Ovary (tissue), 9 donors: ENCODE data around the gene PMVK. TPM values are rescaled to one million over a fixed set of nuclear protein-coding genes. Genes with fewer than 3 reads are reported as not detected.

Source experiments
- DNase-seq, 5 donors: peaks; one replicate each; pipeline ENCODE4 v3.0.0-alpha.2; 2019 to 2020
- H3K27ac ChIP-seq, 2 donors: fragments of 200-600 bp; one replicate each; pipeline versions ENCODE4 v1.5.1 to v1.8.0; 2019 to 2022
- H3K27me3 ChIP-seq: fragments of 200-600 bp; one replicate; pipeline ENCODE4 v1.8.0; 2022
- H3K36me3 ChIP-seq: fragments of 200-600 bp; sonication (generic); one replicate; pipeline ENCODE4 v1.5.1; 2019
- H3K4me1 ChIP-seq: one replicate; pipeline ENCODE4 v1.8.1; 2013; ENCODE audit warnings: mild to moderate bottlenecking, moderate library complexity; ENCODE audit not compliant: insufficient read depth
- H3K4me3 ChIP-seq: fragments of 200-600 bp; sonication (generic); one replicate; pipeline ENCODE4 v1.5.1; 2017
- H3K9me3 ChIP-seq, 2 donors: fragments of 200-600 bp in 1 of 2; sonication (generic) in 1 of 2; one replicate each; pipeline versions ENCODE4 v1.5.1 to v1.8.1; 2013 to 2019; ENCODE audit warnings: mild to moderate bottlenecking in 1 of 2, moderate library complexity in 1 of 2
- EP300 ChIP-seq: sonication (generic); formaldehyde crosslinking; IDR thresholded peaks from one replicate; pipeline ENCODE4 v1.6.1; 2017; ENCODE audit warnings: antibody characterized with exemption
- POLR2A ChIP-seq: fragments of 450-650 bp; IDR thresholded peaks from one replicate; pipeline ENCODE4 v1.6.1; 2017; ENCODE audit warnings: antibody characterized with exemption, mild to moderate bottlenecking, moderate library complexity
- WGBS, 3 donors: extraction: QIAGEN DNeasy Blood & Tissue Kit in 1 of 3; methylation state at CpG; one replicate each; pipeline versions ENCODE4 v1.1.5 to v1.1.7; 2013 to 2017; 5-methylcytosine and 5-hydroxymethylcytosine counted together
- intact Hi-C, 4 donors: fragments of 100-400 bp; cut with DNase I; formaldehyde crosslinking; loops; one replicate each; pipeline versions ENCODE4 v1.11.0 to v1.15.1; 2022 to 2023
- polyA plus RNA-seq, 2 donors: library from polyadenylated mRNA; stranded (reverse); fragments of 200-250 nt in 1 of 2; fragments of 350-450 nt in 1 of 2; fragmentation: Illumina TruSeq in 1 of 2; extraction: RNeasy Lipid Tissue Mini Kit (QIAGEN cat#74804) in 1 of 2; gene quantifications; one replicate each; pipeline ENCODE4 v1.2.3, GENCODE V29; 2013 to 2014
- total RNA-seq, 7 donors: library from RNA; depleted of rRNA in 2 of 7; stranded (reverse); fragments of >200 nt in 2 of 7; fragmentation: NEBNext Ultra II Directional in 3 of 7; extraction: Animal tissue kit (Norgen Biotek cat#: 25700) in 3 of 7; gene quantifications; one replicate each; pipeline versions ENCODE4 v1.1.0 to v1.2.4, GENCODE V29; 2016 to 2023
- TF ChIP-seq, protein P1 (sequence below), 3 donors: fragments of 450-650 bp in 2 of 3; fragments of 200-600 bp in 1 of 3; IDR thresholded peaks; one replicate each; pipeline versions ENCODE4 v1.5.1 to v1.8.0; 2016 to 2022; ENCODE audit warnings: antibody characterized with exemption in 3 of 3, mild to moderate bottlenecking in 1 of 3
- donor health status: DM: no; HTN: no; CAD: no; lungs with moderate emphysema.
- donor health status: DM: no; HTN: no; CAD: no.
- donor health status: Bipolar disorder and iron deficiency.
- donor health status: DM: yes; HTN: yes; CAD: no.
- donor health status: DM: no; HTN: no; CAD: no.
- donor health status: DM: yes; HTN: yes; CAD: no.

The PMVK gene
- total and polyA plus RNA-seq, 9 donors, result 8.6 to 50.7 (median 30.6) TPM

GRCh38 chr1:154943649-154944400 lies 7.3 kb upstream of the PMVK start:
- DNase-seq, result peak in 1 of 5 donors; percentile 39

GRCh38 chr1:154941333-154942013 lies 5.0 kb upstream of the PMVK start:
- intact Hi-C loops, result no loop called here
- Histone ChIP-seq H3K4me1 (peaks cover 19% of the 10 kb centered on the region), H3K27me3 (no peaks in the 10 kb centered on the region), H3K27ac (peak overlapping the region; percentile 19 to 77), H3K4me3 (no peak overlapping the region), H3K9me3 (no peaks in the 10 kb centered on the region), H3K36me3 (no peaks in the 10 kb centered on the region)
- 14 to 41% (median 24%) methylated on average over 5 of the region's 5 CpGs for WGBS, 3 donors
- TF ChIP-seq, protein P1, sequence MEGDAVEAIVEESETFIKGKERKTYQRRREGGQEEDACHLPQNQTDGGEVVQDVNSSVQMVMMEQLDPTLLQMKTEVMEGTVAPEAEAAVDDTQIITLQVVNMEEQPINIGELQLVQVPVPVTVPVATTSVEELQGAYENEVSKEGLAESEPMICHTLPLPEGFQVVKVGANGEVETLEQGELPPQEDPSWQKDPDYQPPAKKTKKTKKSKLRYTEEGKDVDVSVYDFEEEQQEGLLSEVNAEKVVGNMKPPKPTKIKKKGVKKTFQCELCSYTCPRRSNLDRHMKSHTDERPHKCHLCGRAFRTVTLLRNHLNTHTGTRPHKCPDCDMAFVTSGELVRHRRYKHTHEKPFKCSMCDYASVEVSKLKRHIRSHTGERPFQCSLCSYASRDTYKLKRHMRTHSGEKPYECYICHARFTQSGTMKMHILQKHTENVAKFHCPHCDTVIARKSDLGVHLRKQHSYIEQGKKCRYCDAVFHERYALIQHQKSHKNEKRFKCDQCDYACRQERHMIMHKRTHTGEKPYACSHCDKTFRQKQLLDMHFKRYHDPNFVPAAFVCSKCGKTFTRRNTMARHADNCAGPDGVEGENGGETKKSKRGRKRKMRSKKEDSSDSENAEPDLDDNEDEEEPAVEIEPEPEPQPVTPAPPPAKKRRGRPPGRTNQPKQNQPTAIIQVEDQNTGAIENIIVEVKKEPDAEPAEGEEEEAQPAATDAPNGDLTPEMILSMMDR (IDR thresholded peaks at IDR 0.05), result no peak
- TF ChIP-seq POLR2A, result no peak
- no peak for TF ChIP-seq EP300
- peak; percentile 84 to 88 (median 88) for DNase-seq

More at GRCh38 chr1:154943649-154944400, 7.3 kb upstream of the PMVK start:
- H3K9me3 ChIP-seq, result no peaks in the 10 kb centered on the region
- intact Hi-C loops, result no loop called here
- 46 to 56% (median 53%) methylated on average over 6 of the region's 6 CpGs for WGBS, 3 donors
- no peaks in the 10 kb centered on the region for H3K36me3 ChIP-seq
- no peaks in the 10 kb centered on the region for H3K27me3 ChIP-seq
- TF ChIP-seq EP300, result no peak
- TF ChIP-seq, protein P1 (IDR thresholded peaks at IDR 0.05), result peak in 1 of 3 donors; percentile 19
- H3K4me3 ChIP-seq, result no peak overlapping the region
- H3K27ac ChIP-seq, result peak overlapping the region in 1 of 2 donors; percentile 31
- H3K4me1 ChIP-seq, result peaks cover 18% of the 10 kb centered on the region

DNA sequence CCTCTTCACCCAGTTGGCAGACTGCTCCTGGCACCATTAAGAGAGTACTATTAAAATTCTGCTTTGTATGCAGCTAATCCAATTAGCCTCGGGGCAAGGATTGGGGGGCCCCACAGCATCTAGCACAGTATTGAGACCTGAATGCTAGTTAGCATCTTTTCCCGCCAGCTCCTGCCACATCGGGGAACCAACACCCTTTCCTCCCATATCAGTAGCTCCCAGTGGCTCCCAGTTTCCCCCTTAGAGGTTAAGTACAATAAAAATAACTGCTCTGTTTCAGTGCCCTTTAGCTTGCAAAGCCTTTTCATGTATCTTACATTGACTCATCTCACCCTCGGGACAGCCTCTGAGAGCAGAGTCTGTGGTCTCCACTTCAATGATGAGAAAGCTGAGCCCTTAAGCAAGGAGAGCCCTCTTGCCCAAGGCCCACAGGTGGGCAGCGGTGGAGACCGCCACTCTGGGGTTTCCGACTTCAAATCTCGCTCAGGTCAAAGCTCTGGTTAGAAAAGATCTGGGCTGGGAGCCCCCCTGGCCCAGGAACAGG lies 4.2 kb upstream of the PMVK start:
- peak in 1 of 5 donors; percentile 23 for DNase-seq
- 66 to 74% (median 69%) methylated on average over 8 of the region's 8 CpGs for WGBS, 3 donors
- Histone ChIP-seq H3K9me3 (no peaks in the 10 kb centered on the region), H3K4me1 (peaks cover 22% of the 10 kb centered on the region), H3K36me3 (no peaks in the 10 kb centered on the region), H3K4me3 (no peak overlapping the region), H3K27me3 (no peaks in the 10 kb centered on the region), H3K27ac (peak overlapping the region in 1 of 2 donors; percentile 77)
- TF ChIP-seq POLR2A, result no peak
- TF ChIP-seq EP300, result no peak
- TF ChIP-seq, protein P1 (IDR thresholded peaks at IDR 0.05), result no peak
- intact Hi-C loops, result no loop called here

- intact Hi-C loops, result no loop called here
- H3K27ac ChIP-seq, result no peak overlapping the region
- peaks cover 24% of the 10 kb centered on the region for H3K4me1 ChIP-seq
- no peak overlapping the region for H3K4me3 ChIP-seq
- H3K27me3 ChIP-seq, result no peaks in the 10 kb centered on the region
- TF ChIP-seq, protein P1 (IDR thresholded peaks at IDR 0.05), result no peak
- no peak for TF ChIP-seq POLR2A
- no peak for TF ChIP-seq EP300
- no peaks in the 10 kb centered on the region for H3K9me3 ChIP-seq
- DNase-seq, result peak in 1 of 5 donors; percentile 25
- 92 to 100% (median 97%) methylated on average over 1 of the region's 1 CpG for WGBS, 3 donors
- H3K36me3 ChIP-seq, result no peaks in the 10 kb centered on the region
Observed at GRCh38 chr1:154940213-154940560, 3.7 kb upstream of the PMVK start.
